Nephron (organoid): ENCODE results near the gene SPSB4.

Source experiments
- H3K27ac Mint-ChIP-seq, 3 experiments: 2 replicates each; pipeline ENCODE4 v1.8.0; 2020; ENCODE audit warnings: mixed read lengths in 3 of 3, mild to moderate bottlenecking in 2 of 3, moderate library complexity in 1 of 3
- H3K27me3 Mint-ChIP-seq: 2 replicates; pipeline ENCODE4 v1.8.0; 2021; ENCODE audit warnings: low read depth, mild to moderate bottlenecking, moderate library complexity, mixed read lengths
- H3K36me3 Mint-ChIP-seq: 2 replicates; pipeline ENCODE4 v1.8.0; 2020; ENCODE audit warnings: low read depth, mixed read lengths
- H3K4me1 Mint-ChIP-seq: 2 replicates; pipeline ENCODE4 v1.8.0; 2020; ENCODE audit warnings: mixed read lengths
- H3K4me3 Mint-ChIP-seq, 3 experiments: 2 replicates each; pipeline ENCODE4 v1.8.0; 2020; ENCODE audit warnings: mild to moderate bottlenecking in 3 of 3, mixed read lengths in 3 of 3, moderate library complexity in 2 of 3
- H3K9me3 Mint-ChIP-seq: 2 replicates; pipeline ENCODE4 v1.8.0; 2020; ENCODE audit warnings: mixed read lengths
- CTCF ChIP-seq, 3 experiments: fragments of 200-600 bp; sonication (generic); IDR thresholded peaks; one replicate each; pipeline ENCODE4 v1.5.0; 2021; ENCODE audit warnings: antibody characterized with exemption in 3 of 3; ENCODE audit not compliant: unreplicated experiment in 3 of 3

Gene SPSB4

DNA sequence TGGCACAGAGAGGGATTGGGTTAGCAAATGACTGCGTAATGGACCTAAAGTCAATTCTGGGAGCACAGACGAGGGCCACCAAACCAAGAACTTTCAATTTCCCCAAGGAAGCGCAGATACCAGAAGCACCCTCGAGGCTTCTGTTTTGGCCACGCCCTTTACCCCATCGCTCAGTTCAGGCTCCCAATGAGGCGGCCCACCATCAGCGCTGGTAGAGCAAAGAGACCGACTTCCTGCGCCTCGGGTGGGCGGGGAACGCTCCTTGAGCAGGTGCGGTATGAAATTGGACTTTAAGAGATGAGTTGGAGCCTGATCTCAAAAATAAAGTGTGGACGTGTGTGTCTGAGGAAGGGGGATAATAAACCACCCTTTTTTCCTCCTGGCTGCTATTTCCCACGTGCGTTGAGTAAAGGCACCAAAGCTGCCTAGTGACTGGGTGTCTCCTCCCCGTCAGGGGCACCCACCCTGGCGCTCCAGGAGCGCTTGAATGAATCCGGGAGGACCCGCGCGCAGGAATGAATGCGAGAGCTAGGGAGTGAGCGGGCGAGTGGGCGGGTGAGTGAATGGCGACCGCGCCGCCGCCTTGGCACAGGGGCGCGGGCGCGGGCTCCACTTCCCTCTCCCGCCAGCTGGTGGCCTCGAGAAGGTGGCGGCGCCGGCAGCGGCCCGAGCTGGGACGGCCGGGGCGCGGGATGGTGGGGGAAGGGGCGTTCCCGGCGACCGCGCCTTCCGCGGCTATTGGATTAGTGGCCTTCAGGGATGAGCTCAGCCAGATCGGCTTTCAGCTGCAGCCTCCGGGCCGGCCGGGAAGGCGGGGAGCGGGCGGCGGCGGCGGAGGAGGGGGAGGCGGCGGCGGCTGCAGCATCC, at the start of gene SPSB4:
Gene SPSB4 (plus strand): TSS at position 772 of the 867 bp plus-strand sequence. CDS start 14,758 bp downstream, outside the sequence.
- Mint-ChIP-seq H3K9me3 (no peaks in the 10 kb centered on the region), H3K27me3 (peaks cover 35% of the 10 kb centered on the region), H3K36me3 (no peaks in the 10 kb centered on the region), H3K4me1 (peaks cover 29% of the 10 kb centered on the region), H3K4me3 (peak within 1 kb of the TSS; percentile 89 to 97 (median 96)), H3K27ac (peak within 1 kb of the TSS; percentile 36 to 92 (median 77))
- peak; percentile 52 to 75 (median 73) for TF ChIP-seq CTCF (IDR thresholded peaks at IDR 0.05; ENCODE audit: unreplicated experiment in 3 of 3)

- TF ChIP-seq CTCF (IDR thresholded peaks at IDR 0.05; ENCODE audit: unreplicated experiment in 3 of 3): no peak
- Mint-ChIP-seq H3K36me3 (no peaks in the 10 kb centered on the region), H3K4me3 (no peak overlapping the region), H3K27ac (no peak overlapping the region), H3K4me1 (peaks cover 11% of the 10 kb centered on the region), H3K27me3 (no peaks in the 10 kb centered on the region), H3K9me3 (no peaks in the 10 kb centered on the region)
Observed at GRCh38 chr3:141006344-141006743, 44.8 kb upstream of the SPSB4 start.

DNA sequence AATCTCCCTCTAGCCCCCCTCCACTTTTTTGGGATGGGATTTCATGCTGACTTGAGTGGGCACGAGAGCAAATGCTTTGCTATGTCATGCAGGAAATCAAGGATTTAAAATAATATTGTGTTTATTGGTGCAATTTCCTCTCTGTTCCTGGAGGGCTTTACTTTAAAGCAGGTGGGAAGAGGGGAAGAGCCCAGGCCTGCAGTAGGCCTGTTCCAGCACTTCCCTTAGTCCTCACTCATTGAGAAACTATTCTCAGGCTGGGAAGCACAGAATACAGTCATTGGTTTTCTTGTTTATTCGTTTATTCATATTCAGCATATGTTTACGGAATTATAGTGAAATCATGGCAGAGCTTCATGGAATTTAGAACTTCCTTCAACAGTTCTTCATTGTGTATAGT, 41.7 kb upstream of the SPSB4 start:
- H3K4me3 Mint-ChIP-seq: no peak overlapping the region
- H3K9me3 Mint-ChIP-seq: no peaks in the 10 kb centered on the region
- H3K27ac Mint-ChIP-seq: no peak overlapping the region
- H3K27me3 Mint-ChIP-seq: no peaks in the 10 kb centered on the region
- no peaks in the 10 kb centered on the region for H3K36me3 Mint-ChIP-seq
- H3K4me1 Mint-ChIP-seq: peaks cover 32% of the 10 kb centered on the region
- TF ChIP-seq CTCF (IDR thresholded peaks at IDR 0.05; ENCODE audit: unreplicated experiment in 3 of 3): no peak

- H3K4me3 Mint-ChIP-seq: no peak overlapping the region
- H3K27me3 Mint-ChIP-seq: no peaks in the 10 kb centered on the region
- H3K9me3 Mint-ChIP-seq: no peaks in the 10 kb centered on the region
- peaks cover 32% of the 10 kb centered on the region for H3K4me1 Mint-ChIP-seq
- TF ChIP-seq CTCF (IDR thresholded peaks at IDR 0.05; ENCODE audit: unreplicated experiment in 3 of 3): peak; percentile 81 to 88 (median 88)
- no peak overlapping the region for H3K27ac Mint-ChIP-seq
- H3K36me3 Mint-ChIP-seq: no peaks in the 10 kb centered on the region
Observed at GRCh38 chr3:141011232-141011996, 39.7 kb upstream of the SPSB4 start.

GRCh38 chr3:141011997-141012262, 39.2 kb upstream of the SPSB4 start:
- no peaks in the 10 kb centered on the region for H3K27me3 Mint-ChIP-seq
- no peaks in the 10 kb centered on the region for H3K9me3 Mint-ChIP-seq
- no peak overlapping the region for H3K4me3 Mint-ChIP-seq
- no peaks in the 10 kb centered on the region for H3K36me3 Mint-ChIP-seq
- peaks cover 32% of the 10 kb centered on the region for H3K4me1 Mint-ChIP-seq
- no peak overlapping the region for H3K27ac Mint-ChIP-seq
- no peak for TF ChIP-seq CTCF (IDR thresholded peaks at IDR 0.05; ENCODE audit: unreplicated experiment in 3 of 3)
